Hair follicle dermal papilla cell (primary cell): ENCODE measurements around the gene PCAT7. TPM values are rescaled to one million over a fixed set of nuclear protein-coding genes. Genes with fewer than 3 reads are reported as not detected.

Source experiments
- small RNA-seq: library from RNA; depleted of rRNA; stranded (forward); fragments of <200 nt; gene quantifications from one replicate; pipeline ENCODE3, GENCODE V24; 2012
- total RNA-seq: library from RNA; depleted of rRNA; stranded (reverse); fragments of >200 nt; gene quantifications from 2 replicates; pipeline ENCODE4 v1.2.3, GENCODE V29; 2012

The PCAT7 gene
- total RNA-seq: not detected in 2 replicates

DNA sequence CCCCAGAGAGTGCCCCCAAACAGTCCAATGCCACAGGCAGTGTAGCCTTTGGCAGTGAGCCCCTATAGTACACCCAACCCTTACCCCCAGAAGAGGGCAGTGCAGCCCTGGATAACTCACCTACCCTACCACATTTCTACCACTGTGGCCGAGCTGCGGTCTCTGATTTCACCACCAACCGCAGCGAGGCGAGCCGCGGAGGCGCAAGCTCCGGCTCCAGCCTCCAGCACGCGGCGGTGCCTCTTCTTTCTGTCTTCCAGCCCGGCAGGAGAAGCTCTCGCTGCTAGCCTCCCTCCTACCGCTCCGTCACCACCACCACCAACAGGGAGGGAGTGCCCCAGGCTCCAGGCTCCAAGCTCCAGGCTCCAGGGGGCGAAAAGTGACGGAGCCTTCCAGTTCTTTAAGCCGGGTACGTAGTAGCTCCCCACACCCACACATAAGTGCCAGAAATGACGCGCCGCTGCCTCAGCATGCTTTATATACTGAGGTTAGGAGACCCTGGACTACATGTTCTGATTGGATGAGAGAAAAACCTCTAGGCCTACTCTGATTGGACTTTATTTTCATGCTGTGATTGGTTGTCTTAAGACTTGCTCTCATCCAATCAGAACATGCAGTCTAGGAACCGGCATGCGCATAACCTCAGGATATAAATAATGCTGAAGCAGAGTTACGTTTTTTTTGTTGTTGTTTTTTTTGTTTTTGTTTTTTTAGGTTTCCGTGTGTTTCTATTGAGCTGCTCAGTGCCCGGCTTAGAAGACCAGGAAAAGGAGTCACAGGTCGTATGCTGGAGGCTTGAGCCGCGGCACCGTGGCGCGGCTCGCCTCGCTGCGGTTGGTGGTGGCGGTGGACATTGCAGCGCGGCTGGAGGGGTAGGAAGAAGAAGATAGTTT, at the start of gene PCAT7:
Gene PCAT7, plus strand, starts transcription at position 645 of the 893 bp plus-strand sequence.

DNA sequence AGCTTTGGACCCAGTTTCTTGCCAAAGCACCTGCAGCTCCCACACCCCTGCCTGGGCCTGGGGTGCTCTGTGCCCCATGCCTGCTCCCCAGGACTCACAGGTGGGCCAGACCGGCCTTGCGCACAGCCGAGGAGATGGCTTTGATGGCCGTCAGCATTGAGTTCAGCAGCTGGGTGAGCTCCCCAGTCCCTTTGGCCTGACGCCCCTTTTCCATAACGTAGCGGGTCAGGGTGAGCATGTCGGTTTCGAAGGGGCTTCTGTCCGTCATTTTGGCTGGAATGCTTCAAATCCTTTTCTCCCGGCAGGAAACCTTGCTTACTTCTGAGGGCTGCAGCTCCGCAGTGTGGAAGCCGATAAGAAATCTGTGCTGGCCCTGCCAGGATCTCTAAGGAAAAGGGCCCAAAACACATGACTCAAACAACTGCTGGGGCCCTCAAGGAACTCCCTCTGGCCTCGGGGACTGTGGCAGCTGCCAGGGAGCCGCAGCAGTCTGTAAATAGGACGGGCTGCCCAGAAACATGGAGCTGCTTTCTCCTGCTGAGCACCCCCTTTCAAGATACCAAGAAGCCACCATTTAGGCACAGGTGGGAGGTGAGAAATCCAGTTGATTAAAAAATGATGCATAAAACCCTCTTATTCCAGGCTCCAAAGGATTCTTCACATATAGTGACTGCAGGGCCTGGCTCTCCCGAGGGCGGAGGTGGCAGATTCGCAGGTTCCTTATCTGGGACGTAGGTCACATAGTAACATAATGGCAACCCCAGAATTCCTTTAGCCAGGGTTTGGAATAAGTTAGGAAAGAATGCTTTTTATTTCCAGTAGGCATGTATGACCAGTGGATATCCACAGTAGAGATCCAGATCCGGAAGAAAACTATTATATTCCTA, 38.8 kb downstream of the PCAT7 start, which contains the start of gene FBP2:
Gene FBP2, minus strand, starts transcription at position 366 of the 887 bp plus-strand sequence. Its CDS starts 98 bp downstream, at position 268.

Small RNA genes lying within 50 kb of the gene (small RNA-seq; reads per million reads assigned to genes)
- not detected for gene RNU6-669P

Other genes with a start within 250 kb of the PCAT7 start
- not detected in 2 replicates for gene NUTM2F, start 226.4 kb upstream of the PCAT7 start, total RNA-seq
- not detected in 2 replicates for gene FBP2, start 38.7 kb downstream of the PCAT7 start, total RNA-seq
- not detected in 2 replicates for gene FBP1, start 84.4 kb downstream of the PCAT7 start, total RNA-seq
- 242 and 279 TPM in 2 replicates for gene AOPEP, start 171.6 kb downstream of the PCAT7 start, total RNA-seq